HCEC 1CT (cell line): ENCODE data around the gene CDH2.
A peak's percentile ranks its signal among the peaks of the same experiment; 100 is the strongest.

ENCODE experiments used
- DNase-seq: peaks from one replicate; pipeline ENCODE4 v3.0.0-alpha.2; 2017

Gene CDH2

GRCh38 chr18:28039691-28040090, 137.2 kb downstream of the CDH2 start:
- no peak for DNase-seq

- no peak for DNase-seq
Observed at GRCh38 chr18:28039078-28039477, 137.9 kb downstream of the CDH2 start.

GRCh38 chr18:28036488-28036887, 140.4 kb downstream of the CDH2 start:
- DNase-seq, result no peak

GRCh38 chr18:28034567-28034966, 142.4 kb downstream of the CDH2 start:
- DNase-seq, result no peak

- no peak for DNase-seq
Observed at GRCh38 chr18:28032177-28032576, 144.8 kb downstream of the CDH2 start.

- no peak for DNase-seq
Observed at GRCh38 chr18:28030458-28030857, 146.5 kb downstream of the CDH2 start.

- DNase-seq, result no peak
Observed at GRCh38 chr18:28027755-28028154, 149.2 kb downstream of the CDH2 start.

GRCh38 chr18:28019425-28020108, 157.4 kb downstream of the CDH2 start:
- peak; percentile 8 for DNase-seq

- DNase-seq, result no peak
Observed at GRCh38 chr18:28018351-28018750, 158.6 kb downstream of the CDH2 start.

- DNase-seq, result no peak
Observed at GRCh38 chr18:28015671-28016070, 161.3 kb downstream of the CDH2 start.

GRCh38 chr18:28013066-28013465, 163.9 kb downstream of the CDH2 start:
- peak; percentile 12 for DNase-seq

- DNase-seq, result no peak
Observed at GRCh38 chr18:28012336-28012735, 164.6 kb downstream of the CDH2 start.

- DNase-seq, result no peak
Observed at GRCh38 chr18:28009589-28009988, 167.3 kb downstream of the CDH2 start.

- peak; percentile 47 for DNase-seq
Observed at GRCh38 chr18:28007841-28008240, 169.1 kb downstream of the CDH2 start.

- DNase-seq, result no peak
Observed at GRCh38 chr18:28005164-28005563, 171.8 kb downstream of the CDH2 start.

- no peak for DNase-seq
Observed at GRCh38 chr18:28004606-28005005, 172.3 kb downstream of the CDH2 start.

GRCh38 chr18:28003451-28003850, 173.5 kb downstream of the CDH2 start:
- DNase-seq, result peak; percentile 55

- DNase-seq, result no peak
Observed at GRCh38 chr18:28002841-28003240, 174.1 kb downstream of the CDH2 start.

- DNase-seq, result peak; percentile 59
Observed at GRCh38 chr18:27996801-27997272, 180.1 kb downstream of the CDH2 start.

- DNase-seq, result no peak
Observed at GRCh38 chr18:27995770-27996502, 181.0 kb downstream of the CDH2 start.

- no peak for DNase-seq
Observed at GRCh38 chr18:27994571-27994970, 182.4 kb downstream of the CDH2 start.

- DNase-seq, result no peak
Observed at GRCh38 chr18:27991391-27991790, 185.5 kb downstream of the CDH2 start.

- no peak for DNase-seq
Observed at GRCh38 chr18:27985832-27986231, 191.1 kb downstream of the CDH2 start.

- no peak for DNase-seq
Observed at GRCh38 chr18:27983780-27984179, 193.2 kb downstream of the CDH2 start.
